PC-9 (cell line): Measurements from ENCODE around the gene ERMP1.

Experiments
- EZH2 ChIP-seq: fragments of 200-600 bp; sonication (generic); IDR thresholded peaks from 2 replicates; pipeline ENCODE4 v1.8.0; 2017; ENCODE audit warnings: antibody characterized with exemption, low read depth
- TF ChIP-seq, protein P1 (sequence below): fragments of 200-600 bp; sonication (generic); conservative IDR thresholded peaks from 2 replicates; pipeline ENCODE4 v1.6.1; 2017; ENCODE audit warnings: mixed run types, antibody characterized with exemption, mild to moderate bottlenecking, moderate library complexity

DNA sequence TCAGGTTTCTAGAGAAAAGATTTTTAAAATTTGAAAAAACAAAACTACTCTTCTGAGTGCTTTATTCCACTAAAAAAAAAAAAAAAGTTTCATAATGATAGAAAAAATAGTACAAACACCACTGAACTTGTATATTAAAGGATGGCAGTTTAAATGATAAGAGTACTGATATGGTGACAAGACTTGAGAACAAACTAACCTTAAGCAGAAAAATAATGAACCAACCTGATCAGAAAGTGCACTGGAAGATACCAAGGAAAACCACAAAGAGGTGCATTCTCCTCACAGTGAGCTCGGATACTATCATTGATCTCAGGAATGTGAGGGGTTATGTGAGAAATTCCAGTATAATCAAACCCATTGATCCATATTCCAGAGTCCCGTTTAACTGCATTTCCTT is 34.3 kb downstream of the ERMP1 start:
- TF ChIP-seq, protein P1, sequence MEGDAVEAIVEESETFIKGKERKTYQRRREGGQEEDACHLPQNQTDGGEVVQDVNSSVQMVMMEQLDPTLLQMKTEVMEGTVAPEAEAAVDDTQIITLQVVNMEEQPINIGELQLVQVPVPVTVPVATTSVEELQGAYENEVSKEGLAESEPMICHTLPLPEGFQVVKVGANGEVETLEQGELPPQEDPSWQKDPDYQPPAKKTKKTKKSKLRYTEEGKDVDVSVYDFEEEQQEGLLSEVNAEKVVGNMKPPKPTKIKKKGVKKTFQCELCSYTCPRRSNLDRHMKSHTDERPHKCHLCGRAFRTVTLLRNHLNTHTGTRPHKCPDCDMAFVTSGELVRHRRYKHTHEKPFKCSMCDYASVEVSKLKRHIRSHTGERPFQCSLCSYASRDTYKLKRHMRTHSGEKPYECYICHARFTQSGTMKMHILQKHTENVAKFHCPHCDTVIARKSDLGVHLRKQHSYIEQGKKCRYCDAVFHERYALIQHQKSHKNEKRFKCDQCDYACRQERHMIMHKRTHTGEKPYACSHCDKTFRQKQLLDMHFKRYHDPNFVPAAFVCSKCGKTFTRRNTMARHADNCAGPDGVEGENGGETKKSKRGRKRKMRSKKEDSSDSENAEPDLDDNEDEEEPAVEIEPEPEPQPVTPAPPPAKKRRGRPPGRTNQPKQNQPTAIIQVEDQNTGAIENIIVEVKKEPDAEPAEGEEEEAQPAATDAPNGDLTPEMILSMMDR, result no peak
- TF ChIP-seq EZH2, result no peak
